ENCODE measurements around the gene DOC2A. TPM values are rescaled to one million over a fixed set of nuclear protein-coding genes. Genes with fewer than 3 reads are reported as not detected.

The DOC2A gene
- polyA plus RNA-seq, 1 donor from 2014 or later = 7.3 TPM

GRCh38 chr16:29987371-29988085, 23.3 kb downstream of the DOC2A start:
- TF ChIP-seq CTCF (IDR thresholded peaks at IDR 0.05; ENCODE audit: poor library complexity, severe bottlenecking) (no peak), TAF1 (IDR thresholded peaks at IDR 0.05; ENCODE audit: low read depth) (no peak), RAD21 (conservative IDR thresholded peaks at IDR 0.05) (no peak), SMC3 (conservative IDR thresholded peaks at IDR 0.05; ENCODE audit: poor library complexity) (no peak), REST (IDR thresholded peaks at IDR 0.05; ENCODE audit: borderline replicate concordance) (no peak), MXI1 (conservative IDR thresholded peaks at IDR 0.05; ENCODE audit: poor library complexity, severe bottlenecking) (no peak), EP300 (conservative IDR thresholded peaks at IDR 0.05; ENCODE audit: poor library complexity, severe bottlenecking) (no peak), POLR2AphosphoS5 (IDR thresholded peaks at IDR 0.05) (no peak), EZH2 (IDR thresholded peaks at IDR 0.05; ENCODE audit: borderline replicate concordance, insufficient read depth, low read length, poor library complexity, severe bottlenecking) (no peak)
- H3K4me3 ChIP-seq (ENCODE audit: low read length) = no peak overlapping the region
- H3K27me3 ChIP-seq (ENCODE audit: insufficient read depth, low read depth, low read length) = no peaks in the 10 kb centered on the region
- H3K27ac ChIP-seq (ENCODE audit: low read length) = no peak overlapping the region
- no peaks in the 10 kb centered on the region for H3F3A ChIP-seq (ENCODE audit: insufficient read depth, low read length, poor library complexity, severe bottlenecking)
- H3K9ac ChIP-seq (ENCODE audit: low read length) = no peak overlapping the region
- no peaks in the 10 kb centered on the region for H4K20me1 ChIP-seq (ENCODE audit: insufficient read depth)
- H3K36me3 ChIP-seq (ENCODE audit: insufficient read depth, low read length) = no peaks in the 10 kb centered on the region
- H3K4me2 ChIP-seq (ENCODE audit: low read length) = no peak overlapping the region
- no peaks in the 10 kb centered on the region for H3K79me2 ChIP-seq (replicated peaks; ENCODE audit: insufficient read depth, low read length)
- H3K9me3 ChIP-seq (ENCODE audit: low read length) = no peaks in the 10 kb centered on the region
- no peak overlapping the region for H2AFZ ChIP-seq (ENCODE audit: low read depth, low read length)
- H3K9me2 ChIP-seq (ENCODE audit: insufficient read depth, low read length) = no peaks in the 10 kb centered on the region

- no peak overlapping the region for H3K4me3 ChIP-seq (ENCODE audit: low read length)
- no peak overlapping the region for H3K9ac ChIP-seq (ENCODE audit: low read length)
- no peaks in the 10 kb centered on the region for H3K27me3 ChIP-seq (ENCODE audit: insufficient read depth, low read depth, low read length)
- H4K20me1 ChIP-seq (ENCODE audit: insufficient read depth) = no peaks in the 10 kb centered on the region
- no peaks in the 10 kb centered on the region for H3F3A ChIP-seq (ENCODE audit: insufficient read depth, low read length, poor library complexity, severe bottlenecking)
- no peaks in the 10 kb centered on the region for H3K79me2 ChIP-seq (replicated peaks; ENCODE audit: insufficient read depth, low read length)
- no peaks in the 10 kb centered on the region for H3K9me3 ChIP-seq (ENCODE audit: low read length)
- no peak overlapping the region for H2AFZ ChIP-seq (ENCODE audit: low read depth, low read length)
- TF ChIP-seq POLR2AphosphoS5 (IDR thresholded peaks at IDR 0.05) = no peak
- no peak for TF ChIP-seq EP300 (conservative IDR thresholded peaks at IDR 0.05; ENCODE audit: poor library complexity, severe bottlenecking)
- no peak for TF ChIP-seq EZH2 (IDR thresholded peaks at IDR 0.05; ENCODE audit: borderline replicate concordance, insufficient read depth, low read length, poor library complexity, severe bottlenecking)
- no peak for TF ChIP-seq CTCF (IDR thresholded peaks at IDR 0.05; ENCODE audit: poor library complexity, severe bottlenecking)
- no peak for TF ChIP-seq SMC3 (conservative IDR thresholded peaks at IDR 0.05; ENCODE audit: poor library complexity)
- no peak for TF ChIP-seq TAF1 (IDR thresholded peaks at IDR 0.05; ENCODE audit: low read depth)
- no peak for TF ChIP-seq RAD21 (conservative IDR thresholded peaks at IDR 0.05)
- TF ChIP-seq MXI1 (conservative IDR thresholded peaks at IDR 0.05; ENCODE audit: poor library complexity, severe bottlenecking) = no peak
- TF ChIP-seq REST (IDR thresholded peaks at IDR 0.05; ENCODE audit: borderline replicate concordance) = no peak
- H3K9me2 ChIP-seq (ENCODE audit: insufficient read depth, low read length) = no peaks in the 10 kb centered on the region
- no peaks in the 10 kb centered on the region for H3K36me3 ChIP-seq (ENCODE audit: insufficient read depth, low read length)
- no peak overlapping the region for H3K27ac ChIP-seq (ENCODE audit: low read length)
- H3K4me2 ChIP-seq (ENCODE audit: low read length) = no peak overlapping the region
Observed at GRCh38 chr16:29986931-29987330, 23.9 kb downstream of the DOC2A start.

Data from neural cell (in vitro differentiated cells).